Measurements from ENCODE around the gene CLCN3.

DNA sequence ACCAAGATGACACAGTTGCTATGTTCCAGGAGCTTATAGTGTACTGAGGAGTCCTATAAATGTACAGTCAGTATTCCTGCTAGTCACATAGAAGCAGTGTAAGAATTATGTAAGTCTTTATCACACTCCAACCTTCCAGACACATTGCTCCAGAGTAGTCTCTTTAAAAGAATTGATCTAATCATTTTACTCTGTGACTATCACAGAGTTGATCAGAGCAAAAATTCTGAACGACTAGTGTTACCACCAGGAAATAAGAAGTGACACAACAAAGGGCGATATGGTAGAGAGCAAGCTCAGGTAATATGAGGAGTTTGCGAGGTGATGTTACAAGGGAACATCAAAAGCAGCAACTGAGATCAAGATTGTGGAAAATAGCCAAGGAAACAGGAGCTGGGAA lies 146.4 kb downstream of the CLCN3 start:
- TF ChIP-seq BCL11A (IDR thresholded peaks at IDR 0.05; ENCODE audit: low read depth, low read length) (no peak), EZH2 (IDR thresholded peaks at IDR 0.05; ENCODE audit: borderline replicate concordance, control insufficient read depth, low read depth, low read length) (no peak), POLR2A (IDR thresholded peaks at IDR 0.05; ENCODE audit: low read depth, low read length) (no peak), CEBPB (IDR thresholded peaks at IDR 0.05; ENCODE audit: borderline replicate concordance in 1 of 2, low read depth in 2 of 2, low read length in 2 of 2) (no peak), GATAD2B (conservative IDR thresholded peaks at IDR 0.05; ENCODE audit: low read depth) (no peak), NFXL1 (IDR thresholded peaks at IDR 0.05; ENCODE audit: borderline replicate concordance) (no peak), TAF1 (IDR thresholded peaks at IDR 0.05; ENCODE audit: borderline replicate concordance, low read depth, low read length) (no peak), FOS (IDR thresholded peaks at IDR 0.05; ENCODE audit: borderline replicate concordance, extremely low read depth, insufficient read length) (no peak), ZNF622 (IDR thresholded peaks at IDR 0.05) (no peak), EP300 (IDR thresholded peaks at IDR 0.05; ENCODE audit: borderline replicate concordance in 1 of 2, control insufficient read depth in 1 of 2, low read depth in 2 of 2, low read length in 2 of 2) (no peak), POLR2AphosphoS5 (IDR thresholded peaks at IDR 0.05; ENCODE audit: low read length) (no peak)
- TF ChIP-seq, protein P1, sequence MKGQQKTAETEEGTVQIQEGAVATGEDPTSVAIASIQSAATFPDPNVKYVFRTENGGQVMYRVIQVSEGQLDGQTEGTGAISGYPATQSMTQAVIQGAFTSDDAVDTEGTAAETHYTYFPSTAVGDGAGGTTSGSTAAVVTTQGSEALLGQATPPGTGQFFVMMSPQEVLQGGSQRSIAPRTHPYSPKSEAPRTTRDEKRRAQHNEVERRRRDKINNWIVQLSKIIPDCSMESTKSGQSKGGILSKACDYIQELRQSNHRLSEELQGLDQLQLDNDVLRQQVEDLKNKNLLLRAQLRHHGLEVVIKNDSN (IDR thresholded peaks at IDR 0.05; ENCODE audit: borderline replicate concordance, extremely low read length, insufficient read depth, low read depth, low read length): no peak
- TF ChIP-seq, protein P2, sequence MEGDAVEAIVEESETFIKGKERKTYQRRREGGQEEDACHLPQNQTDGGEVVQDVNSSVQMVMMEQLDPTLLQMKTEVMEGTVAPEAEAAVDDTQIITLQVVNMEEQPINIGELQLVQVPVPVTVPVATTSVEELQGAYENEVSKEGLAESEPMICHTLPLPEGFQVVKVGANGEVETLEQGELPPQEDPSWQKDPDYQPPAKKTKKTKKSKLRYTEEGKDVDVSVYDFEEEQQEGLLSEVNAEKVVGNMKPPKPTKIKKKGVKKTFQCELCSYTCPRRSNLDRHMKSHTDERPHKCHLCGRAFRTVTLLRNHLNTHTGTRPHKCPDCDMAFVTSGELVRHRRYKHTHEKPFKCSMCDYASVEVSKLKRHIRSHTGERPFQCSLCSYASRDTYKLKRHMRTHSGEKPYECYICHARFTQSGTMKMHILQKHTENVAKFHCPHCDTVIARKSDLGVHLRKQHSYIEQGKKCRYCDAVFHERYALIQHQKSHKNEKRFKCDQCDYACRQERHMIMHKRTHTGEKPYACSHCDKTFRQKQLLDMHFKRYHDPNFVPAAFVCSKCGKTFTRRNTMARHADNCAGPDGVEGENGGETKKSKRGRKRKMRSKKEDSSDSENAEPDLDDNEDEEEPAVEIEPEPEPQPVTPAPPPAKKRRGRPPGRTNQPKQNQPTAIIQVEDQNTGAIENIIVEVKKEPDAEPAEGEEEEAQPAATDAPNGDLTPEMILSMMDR (IDR thresholded peaks at IDR 0.05 in 2 of 3, conservative IDR thresholded peaks at IDR 0.05 in 1 of 3; ENCODE audit: control insufficient read depth in 2 of 3, extremely low read depth in 1 of 3, insufficient read depth in 1 of 3, low read depth in 3 of 3, low read length in 3 of 3): no peak
- TF ChIP-seq, protein P3, sequence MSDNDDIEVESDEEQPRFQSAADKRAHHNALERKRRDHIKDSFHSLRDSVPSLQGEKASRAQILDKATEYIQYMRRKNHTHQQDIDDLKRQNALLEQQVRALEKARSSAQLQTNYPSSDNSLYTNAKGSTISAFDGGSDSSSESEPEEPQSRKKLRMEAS (IDR thresholded peaks at IDR 0.05; ENCODE audit: low read depth, low read length): no peak
